ENCODE results near the gene VIPR2.
"Not testable (repeated sequence)": the region's sequence is repeated elsewhere in the genome, so short reads cannot be mapped to it uniquely, and the experiment has no call there.

VIPR2 gene

DNA sequence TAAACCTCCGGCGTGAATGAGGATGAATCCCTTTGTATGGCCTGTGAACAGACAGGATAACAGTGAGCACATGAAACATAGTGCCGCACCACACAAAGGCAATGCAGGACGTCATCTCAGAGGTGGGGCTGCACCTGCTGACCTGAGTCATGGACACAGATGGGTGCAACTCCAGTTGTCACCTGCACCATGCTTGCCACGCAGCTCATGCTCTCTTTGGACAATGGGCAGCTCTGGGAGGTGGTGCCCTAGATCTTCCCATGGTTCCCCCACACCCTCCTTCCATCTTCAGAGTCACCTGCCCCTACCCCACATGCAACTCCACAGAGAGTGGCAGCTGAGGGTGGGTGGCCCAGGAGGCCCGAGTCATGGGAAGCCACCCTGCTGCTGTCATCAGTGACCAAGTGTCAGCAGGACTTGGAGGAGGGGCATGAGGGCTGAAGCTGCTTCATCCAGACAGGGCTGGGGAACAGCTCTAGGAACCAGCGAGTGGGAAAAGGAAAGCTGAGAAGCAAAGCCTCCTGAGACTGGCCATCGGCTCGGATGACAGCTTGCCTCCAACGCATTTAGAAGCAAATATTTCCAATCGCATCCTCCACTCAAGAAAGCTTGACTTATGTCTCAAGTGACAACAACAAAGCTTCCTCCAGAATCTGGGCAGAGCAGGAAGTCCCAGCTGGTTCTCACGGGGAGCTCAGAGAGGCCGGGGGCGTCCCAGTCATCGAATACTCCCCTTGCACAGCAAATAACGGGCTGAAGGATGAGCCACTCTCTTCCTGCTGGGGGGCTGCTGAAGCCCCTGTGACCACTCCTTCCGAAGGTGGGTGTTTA, 27.1 kb downstream of the VIPR2 start:
- DNase-seq: no peak

GRCh38 chr7:159116581-159117339, 27.9 kb downstream of the VIPR2 start:
- DNase-seq: no peak

GRCh38 chr7:159115601-159116501, 28.8 kb downstream of the VIPR2 start:
- DNase-seq: no peak

GRCh38 chr7:159114981-159115380, 29.7 kb downstream of the VIPR2 start:
- DNase-seq: no peak

GRCh38 chr7:159114096-159114495, 30.6 kb downstream of the VIPR2 start:
- no peak for DNase-seq

DNA sequence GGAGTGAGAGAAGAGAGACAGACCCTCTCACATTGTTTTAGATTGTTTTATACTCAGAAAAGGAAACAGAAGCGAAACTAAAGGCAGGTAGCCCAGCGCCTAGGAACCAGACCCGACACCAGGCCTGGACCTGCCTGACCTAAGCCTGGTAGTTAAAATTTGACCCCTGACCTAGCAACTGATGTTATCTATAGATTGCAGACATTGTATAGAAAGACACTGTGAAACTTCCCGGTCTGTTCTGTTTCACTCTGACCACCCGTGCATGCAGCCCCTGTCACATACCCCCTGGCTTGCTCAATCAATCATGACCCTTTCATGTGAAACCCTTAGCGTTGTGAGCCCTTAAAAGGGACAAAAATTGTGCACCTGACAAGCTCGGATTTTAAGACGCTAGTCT, 31.6 kb downstream of the VIPR2 start:
- no peak for DNase-seq

DNA sequence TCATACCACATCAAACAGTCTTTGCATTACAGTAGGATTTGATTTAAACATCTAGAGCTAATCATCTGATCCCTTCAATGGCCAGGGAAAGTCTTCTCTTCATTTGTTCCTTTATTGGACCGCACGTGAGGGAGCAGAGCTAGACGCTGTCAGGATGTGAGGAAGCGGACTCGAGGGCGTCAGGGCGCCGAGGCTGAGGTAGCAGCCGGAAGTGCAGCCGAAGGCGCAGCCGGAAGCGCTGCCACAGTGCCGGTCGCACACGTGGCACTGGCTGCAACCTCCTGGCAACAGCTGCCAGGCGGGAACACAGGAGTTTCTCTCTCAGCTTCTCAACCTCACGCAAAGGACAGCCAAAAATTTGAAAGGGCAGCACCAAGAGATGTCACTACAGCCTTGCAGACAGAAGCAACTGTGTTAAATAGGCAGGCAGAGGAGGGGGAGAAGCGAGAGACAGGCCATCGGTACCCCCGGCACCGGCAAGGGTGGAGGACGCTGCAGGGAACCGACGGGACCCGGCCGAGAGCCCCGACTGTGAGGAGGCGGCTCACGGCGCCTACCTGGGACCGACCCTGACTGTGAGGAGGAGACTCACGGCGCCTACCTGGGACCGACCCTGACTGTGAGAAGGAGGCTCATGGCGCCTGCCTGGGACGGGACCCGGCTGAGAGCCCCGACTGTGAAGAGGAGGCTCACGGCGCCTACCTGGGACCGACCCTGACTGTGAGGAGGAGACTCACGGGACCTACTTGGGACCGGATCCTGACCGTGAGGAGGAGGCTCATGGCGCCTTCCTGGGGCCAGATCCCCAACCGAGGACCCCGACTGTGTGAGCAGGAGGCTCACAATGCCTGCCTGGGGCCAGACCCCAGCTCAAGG, 32.3 kb downstream of the VIPR2 start:
- DNase-seq: no peak

GRCh38 chr7:159109653-159110035, 35.0 kb downstream of the VIPR2 start:
- no peak for DNase-seq

DNA sequence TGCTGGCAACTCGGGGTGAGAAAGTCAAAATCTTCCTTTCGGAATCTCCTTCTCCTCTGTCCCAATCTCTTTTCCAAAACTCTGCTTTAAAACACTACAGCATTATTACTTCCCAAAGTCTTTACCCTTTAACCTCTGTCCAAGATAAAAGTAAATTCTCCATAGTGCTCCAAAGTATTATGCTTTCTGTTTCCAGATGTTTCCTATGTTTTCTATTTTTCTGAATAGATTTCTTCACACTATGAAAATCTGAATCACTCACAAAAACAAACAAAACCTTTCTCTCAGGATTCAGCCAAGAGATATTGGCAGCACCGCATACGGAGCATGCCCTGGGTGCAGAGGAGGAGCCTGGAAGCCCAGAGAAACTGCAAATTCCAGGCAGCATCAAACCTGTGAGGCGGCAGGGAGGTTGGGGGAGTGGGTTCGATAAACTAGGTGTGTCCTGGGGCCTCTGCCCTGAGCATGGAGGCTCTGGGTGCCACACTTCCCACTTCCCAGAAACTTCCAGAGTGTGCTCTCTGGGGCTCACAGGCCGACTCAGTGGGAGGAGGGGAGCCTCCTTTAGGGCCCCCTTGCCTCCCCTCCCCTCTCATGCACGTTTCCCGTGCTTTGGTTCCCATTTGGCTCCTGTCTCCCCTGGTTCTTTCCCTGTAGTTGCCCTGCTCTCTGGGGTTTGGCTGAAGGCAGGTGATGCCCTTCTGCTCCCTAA, 35.6 kb downstream of the VIPR2 start:
- DNase-seq: no peak

DNA sequence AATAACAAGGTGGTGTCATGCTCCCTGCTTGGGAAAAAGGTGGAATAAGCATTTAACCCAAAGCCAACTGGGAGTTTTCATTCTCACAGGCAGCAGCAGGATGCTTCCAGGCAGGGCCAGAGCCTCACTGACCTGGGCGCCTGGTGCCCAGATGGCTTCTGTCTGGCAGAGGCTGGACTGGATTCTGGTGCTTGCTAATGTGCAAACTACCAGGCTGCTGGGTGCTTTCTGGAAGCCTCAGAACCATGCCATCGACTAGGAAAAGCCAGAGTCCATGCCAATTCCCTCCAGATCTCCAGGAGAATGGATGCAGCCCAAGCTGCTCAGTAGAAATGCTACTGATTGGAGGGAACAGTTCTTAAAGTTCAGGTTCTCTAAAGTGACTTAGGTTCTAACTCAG, 36.2 kb downstream of the VIPR2 start:
- no peak for DNase-seq

DNA sequence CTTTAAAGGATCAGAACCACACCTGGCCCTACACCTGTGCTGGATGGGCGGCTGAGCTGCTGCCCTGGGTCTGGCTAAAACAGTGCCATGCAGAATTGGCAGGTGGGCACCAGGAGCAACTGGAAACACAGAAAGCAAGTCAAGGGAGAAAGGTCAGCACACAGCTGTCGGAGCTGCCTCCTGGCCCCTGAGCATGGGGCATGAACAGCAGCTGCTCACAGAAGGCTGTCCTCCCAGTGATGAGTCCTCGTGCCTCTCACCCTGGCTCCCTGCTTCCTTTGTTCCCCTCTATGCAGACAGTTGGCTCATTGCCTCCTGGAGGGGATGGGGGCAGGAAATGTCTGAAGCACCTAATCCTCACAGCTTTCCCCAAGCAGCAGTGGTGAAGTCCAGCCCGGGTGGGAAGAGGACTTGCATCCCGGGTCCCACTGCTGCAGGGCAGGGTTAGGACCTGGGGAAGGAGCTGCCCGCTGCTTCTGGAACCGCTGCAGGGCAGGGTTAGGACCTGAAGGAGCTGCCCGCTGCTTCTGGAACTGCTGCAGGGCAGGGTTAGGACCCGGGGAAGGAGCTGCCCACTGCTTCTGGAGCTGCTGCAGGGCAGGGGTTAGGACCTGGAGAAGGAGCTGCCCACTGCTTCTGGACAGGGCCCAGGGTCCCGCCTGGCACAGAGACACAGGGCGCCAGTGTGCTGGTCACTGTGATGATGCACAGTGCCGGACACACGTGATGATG, 37.3 kb downstream of the VIPR2 start:
- DNase-seq: no peak

DNA sequence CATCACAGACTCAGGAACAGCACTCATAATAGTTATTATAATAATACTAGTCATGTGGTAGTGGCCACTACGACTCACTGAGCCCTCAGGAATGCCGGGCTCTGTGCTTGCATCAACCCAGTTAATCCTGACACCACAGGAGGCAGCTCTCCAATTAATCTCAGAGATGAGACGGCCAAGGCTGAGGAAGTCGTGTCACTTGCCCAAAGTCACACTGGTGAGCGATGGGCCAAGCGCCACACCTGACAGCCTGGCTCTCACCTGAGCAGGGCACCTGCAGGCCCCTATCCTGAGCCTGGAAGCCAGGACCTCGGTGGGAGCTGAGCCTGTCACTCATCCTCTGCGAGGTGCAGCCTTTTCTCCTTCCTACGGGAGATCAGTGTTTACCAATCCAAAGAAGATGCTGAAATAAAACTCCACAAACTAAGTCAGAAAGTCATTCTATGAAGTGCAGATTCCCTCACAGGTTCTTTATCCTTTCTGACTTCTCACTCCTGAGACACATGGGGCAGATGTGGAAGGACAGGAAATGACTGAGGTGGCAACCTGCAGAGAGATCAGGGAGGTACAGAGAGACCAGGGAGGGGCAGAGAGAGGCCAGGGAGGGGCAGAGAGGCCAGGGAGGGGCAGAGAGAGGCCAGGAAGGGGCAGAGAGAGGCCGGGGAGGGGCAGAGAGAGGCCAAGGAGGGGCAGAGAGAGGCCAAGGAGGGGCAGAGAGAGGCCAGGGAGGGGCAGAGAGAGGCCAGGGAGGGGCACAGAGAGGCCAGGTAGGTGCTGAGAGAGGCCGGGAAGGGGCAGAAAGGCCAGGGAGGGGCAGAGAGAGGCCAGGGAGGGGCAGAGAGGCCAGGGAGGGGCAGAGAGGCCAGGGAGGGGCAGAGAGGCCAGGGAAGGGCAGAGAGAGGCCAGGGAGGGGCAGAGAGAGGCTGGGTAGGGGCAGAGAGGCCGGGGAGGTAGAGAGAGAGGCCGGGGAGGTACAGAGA, 38.5 kb downstream of the VIPR2 start:
- no peak for DNase-seq

DNA sequence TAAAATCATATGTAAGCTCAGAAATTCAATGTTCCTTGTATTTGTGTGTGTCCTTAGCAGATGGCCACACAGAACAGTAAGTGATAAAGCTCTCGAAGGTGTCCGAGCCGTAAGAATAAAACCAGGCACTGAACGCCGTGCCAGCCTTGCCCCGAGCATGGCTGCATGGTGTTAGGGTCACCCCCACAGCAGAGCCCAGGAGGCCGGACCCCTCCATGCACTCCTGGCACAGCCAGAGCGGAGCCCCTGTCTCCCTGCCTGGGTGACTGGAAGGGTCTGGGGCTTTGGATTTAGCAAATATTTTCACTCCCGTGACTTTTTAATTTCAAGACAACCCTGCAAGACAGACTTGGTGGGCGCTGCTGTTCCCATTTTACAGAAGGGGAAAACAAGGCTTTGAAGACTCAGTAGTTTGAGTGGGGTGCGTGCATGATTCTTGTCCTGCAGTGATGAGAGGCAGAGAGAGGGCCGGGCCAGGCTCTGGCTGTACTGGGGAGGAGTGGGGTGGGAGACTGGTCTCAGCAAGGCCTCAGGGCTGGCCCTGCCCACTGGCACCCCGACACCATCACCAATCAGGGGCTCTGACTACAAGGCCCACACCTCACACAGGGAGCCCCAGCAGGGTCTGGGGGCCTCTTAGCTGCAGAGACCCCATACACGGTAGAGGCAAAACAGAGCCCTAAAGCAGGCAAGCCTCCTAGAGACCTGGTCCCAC, 39.4 kb downstream of the VIPR2 start:
- no peak for DNase-seq

- no peak for DNase-seq
These were observed 40.3 kb downstream of the VIPR2 start for GRCh38 chr7:159104188-159104920.

- no peak for DNase-seq
These were observed 41.1 kb downstream of the VIPR2 start for GRCh38 chr7:159103382-159104187.

- DNase-seq: no peak
These were observed 41.8 kb downstream of the VIPR2 start for GRCh38 chr7:159102681-159103381.

- DNase-seq: not testable (repeated sequence)
These were observed 43.0 kb downstream of the VIPR2 start for GRCh38 chr7:159101661-159102091.
